COLO829 (cell line): ENCODE measurements around the gene CORO2A.
"Not testable (repeated sequence)": the region's sequence is repeated elsewhere in the genome, so short reads cannot be mapped to it uniquely, and the experiment has no call there.

ENCODE experiments used
- DNase-seq: peaks from one replicate; pipeline ENCODE4 v3.0.0; 2012; ENCODE audit warnings: low spot score

CORO2A gene

GRCh38 chr9:98084396-98084795 is 108.0 kb downstream of the CORO2A start:
- no peak for DNase-seq

DNA sequence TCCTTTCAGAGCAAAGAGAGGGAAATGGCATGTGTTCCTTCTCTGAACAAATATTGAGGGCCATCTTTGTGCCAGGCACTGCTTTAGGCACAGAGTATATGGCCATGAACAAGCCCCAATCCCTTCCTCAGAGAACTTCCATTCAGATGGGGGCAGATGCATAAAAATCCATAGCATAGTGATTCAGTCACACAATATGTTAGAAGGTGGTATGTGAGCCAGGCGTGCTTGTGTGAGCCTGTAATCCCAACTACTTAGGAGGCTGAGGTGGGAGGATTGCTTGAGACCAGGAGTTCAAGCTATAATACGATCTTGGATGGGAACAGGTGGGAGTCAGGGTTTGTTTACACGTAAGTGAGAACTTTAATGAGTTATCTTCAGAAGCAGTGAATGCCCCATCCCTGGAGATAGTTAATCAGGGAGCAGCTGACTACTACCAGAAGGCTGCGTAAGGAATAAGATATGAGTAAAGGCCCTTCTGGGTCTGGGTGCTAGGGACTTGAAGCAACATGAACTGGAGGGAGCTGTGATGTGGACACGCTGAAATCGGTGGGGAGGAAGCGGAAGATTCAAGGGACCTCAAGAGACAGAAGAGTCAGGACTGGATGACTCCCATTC is 108.8 kb downstream of the CORO2A start:
- DNase-seq = no peak

DNA sequence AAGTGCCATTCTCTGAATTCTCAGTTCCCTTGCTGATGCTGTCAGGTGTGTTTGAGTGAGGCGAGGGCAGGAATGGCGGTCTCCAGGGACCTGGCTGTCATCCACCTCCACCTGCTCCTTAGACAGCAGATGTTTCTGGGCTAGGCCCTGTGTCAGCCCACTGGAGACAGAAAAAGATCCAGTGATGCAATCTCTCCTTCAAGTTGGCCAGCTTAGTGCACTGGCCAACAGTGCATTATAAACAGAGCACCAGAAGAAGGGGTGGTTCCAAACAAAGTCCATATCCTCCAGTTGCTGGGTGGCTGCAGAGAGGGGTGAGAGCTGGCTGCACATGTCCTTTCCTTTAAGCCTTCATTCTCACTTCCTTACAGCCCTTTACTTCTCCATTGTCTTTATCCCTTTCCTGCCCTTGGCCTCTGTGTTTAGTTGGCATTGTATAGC is 109.4 kb downstream of the CORO2A start:
- no peak for DNase-seq

DNA sequence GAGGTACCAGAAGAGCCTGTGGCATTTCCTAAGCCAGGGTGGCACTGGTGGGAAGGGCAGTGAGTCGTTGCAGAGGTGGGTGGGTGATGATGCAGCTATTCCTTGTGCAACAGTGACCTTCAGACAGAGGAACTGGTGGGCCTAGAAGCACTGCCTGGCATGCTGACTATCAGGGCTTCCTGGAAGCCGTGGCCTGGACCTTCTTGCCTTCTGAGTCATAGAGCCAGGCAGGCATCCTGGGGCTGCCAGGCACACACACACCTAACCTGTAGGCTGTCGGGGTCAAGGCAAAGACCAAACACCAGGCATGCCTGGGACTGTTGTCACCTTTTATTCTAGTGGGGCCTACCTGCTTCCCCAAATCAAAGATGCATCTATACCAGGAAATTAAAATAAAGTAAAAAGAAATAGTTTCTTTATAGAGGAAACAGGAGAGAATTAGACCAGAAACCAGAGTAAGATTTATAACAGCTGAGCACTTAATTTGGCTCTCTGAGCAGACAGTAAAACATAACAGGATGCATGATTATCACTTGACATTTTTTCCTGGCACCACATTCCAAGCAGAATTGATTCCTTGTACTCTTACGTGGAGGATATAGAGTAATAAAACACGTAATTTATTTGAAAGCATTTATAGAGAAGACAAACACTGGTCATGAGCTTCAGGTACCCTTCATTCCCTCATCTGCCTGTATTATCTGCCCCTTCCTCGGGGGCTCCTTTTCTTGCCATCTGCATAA is 110.8 kb downstream of the CORO2A start:
- DNase-seq = no peak

DNA sequence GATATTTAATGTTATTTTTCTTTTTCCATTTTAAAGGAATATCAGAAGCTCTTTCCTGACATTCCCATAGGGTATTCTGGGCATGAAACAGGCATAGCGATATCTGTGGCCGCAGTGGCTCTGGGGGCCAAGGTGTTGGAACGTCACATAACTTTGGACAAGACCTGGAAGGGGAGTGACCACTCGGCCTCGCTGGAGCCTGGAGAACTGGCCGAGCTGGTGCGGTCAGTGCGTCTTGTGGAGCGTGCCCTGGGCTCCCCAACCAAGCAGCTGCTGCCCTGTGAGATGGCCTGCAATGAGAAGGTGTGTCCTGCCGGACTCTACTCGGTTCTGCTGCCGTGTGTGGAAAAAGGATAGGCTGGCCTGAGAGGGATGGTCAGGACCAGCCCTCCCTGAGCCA is 111.7 kb downstream of the CORO2A start:
- DNase-seq = no peak

GRCh38 chr9:98080326-98080725 is 112.1 kb downstream of the CORO2A start:
- DNase-seq = no peak

GRCh38 chr9:98078895-98079294 is 113.5 kb downstream of the CORO2A start:
- no peak for DNase-seq

- not testable (repeated sequence) for DNase-seq
These were observed 115.9 kb downstream of the CORO2A start for GRCh38 chr9:98076514-98076890.

- peak; percentile 62 for DNase-seq
These were observed 117.1 kb downstream of the CORO2A start for GRCh38 chr9:98075332-98075805.

- peak; percentile 81 for DNase-seq
These were observed 118.1 kb downstream of the CORO2A start for GRCh38 chr9:98074115-98074990.

DNA sequence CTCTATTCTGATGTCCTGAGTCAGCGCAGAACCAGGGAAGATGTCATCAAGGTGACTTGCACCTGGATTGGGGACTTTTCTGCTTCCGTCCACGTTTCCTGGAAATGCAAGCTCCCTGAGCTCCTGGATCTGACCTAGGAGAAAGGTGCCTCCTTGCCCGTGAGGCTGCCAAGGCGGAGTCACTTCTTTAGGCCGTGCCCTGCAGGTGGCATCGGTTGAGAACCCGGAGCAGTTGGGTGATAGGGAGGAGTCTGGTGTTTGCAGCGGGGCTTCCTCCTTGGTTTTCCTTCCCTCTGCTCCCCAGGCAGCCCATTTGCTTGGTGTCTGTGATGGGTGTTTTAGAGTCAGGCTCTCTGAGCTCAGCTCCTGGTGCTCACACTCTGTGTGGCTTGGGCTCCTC is 120.7 kb downstream of the CORO2A start:
- no peak for DNase-seq
